Fibroblast of peridontal ligament (primary cell): ENCODE measurements around the gene RAB6A.
"Not testable (repeated sequence)": the region's sequence is repeated elsewhere in the genome, so short reads cannot be mapped to it uniquely, and the experiment has no call there.

Source experiments
- DNase-seq: peaks from one replicate; pipeline ENCODE4 v3.0.0-alpha.2; 2010; ENCODE audit errors: extremely low read depth

Gene RAB6A

GRCh38 chr11:73726825-73727224, 34.0 kb downstream of the RAB6A start:
- no peak for DNase-seq

GRCh38 chr11:73717136-73717535, 43.7 kb downstream of the RAB6A start:
- DNase-seq, result no peak

- no peak for DNase-seq
These were observed 44.5 kb downstream of the RAB6A start for GRCh38 chr11:73716153-73717056.

GRCh38 chr11:73715541-73715940, 45.3 kb downstream of the RAB6A start:
- DNase-seq, result no peak

GRCh38 chr11:73710964-73711363, 49.9 kb downstream of the RAB6A start:
- DNase-seq, result no peak

- DNase-seq, result no peak
These were observed 55.8 kb downstream of the RAB6A start for GRCh38 chr11:73705053-73705452.

GRCh38 chr11:73693899-73694525, 66.9 kb downstream of the RAB6A start:
- no peak for DNase-seq

GRCh38 chr11:73680687-73681086, 80.2 kb downstream of the RAB6A start:
- peak; percentile 21 for DNase-seq

GRCh38 chr11:73676552-73676951, 84.3 kb downstream of the RAB6A start:
- not testable (repeated sequence) for DNase-seq

- no peak for DNase-seq
These were observed 89.2 kb downstream of the RAB6A start for GRCh38 chr11:73671701-73672100.

GRCh38 chr11:73670808-73671207, 90.1 kb downstream of the RAB6A start:
- DNase-seq, result no peak

GRCh38 chr11:73667891-73668290, 93.0 kb downstream of the RAB6A start:
- DNase-seq, result no peak

GRCh38 chr11:73664877-73665276, 96.0 kb downstream of the RAB6A start:
- no peak for DNase-seq

GRCh38 chr11:73663604-73664495, 97.0 kb downstream of the RAB6A start:
- DNase-seq, result no peak

- DNase-seq, result no peak
These were observed 98.3 kb downstream of the RAB6A start for GRCh38 chr11:73662445-73663157.

- DNase-seq, result peak; percentile 79
These were observed 99.7 kb downstream of the RAB6A start for GRCh38 chr11:73661035-73661628.

GRCh38 chr11:73660497-73661034, 100.3 kb downstream of the RAB6A start:
- no peak for DNase-seq

- DNase-seq, result no peak
These were observed 100.9 kb downstream of the RAB6A start for GRCh38 chr11:73659961-73660360.

GRCh38 chr11:73656985-73657384, 103.9 kb downstream of the RAB6A start:
- no peak for DNase-seq

- no peak for DNase-seq
These were observed 105.2 kb downstream of the RAB6A start for GRCh38 chr11:73655686-73656085.
